ENCODE data around the gene SMIM35.

The SMIM35 gene

DNA sequence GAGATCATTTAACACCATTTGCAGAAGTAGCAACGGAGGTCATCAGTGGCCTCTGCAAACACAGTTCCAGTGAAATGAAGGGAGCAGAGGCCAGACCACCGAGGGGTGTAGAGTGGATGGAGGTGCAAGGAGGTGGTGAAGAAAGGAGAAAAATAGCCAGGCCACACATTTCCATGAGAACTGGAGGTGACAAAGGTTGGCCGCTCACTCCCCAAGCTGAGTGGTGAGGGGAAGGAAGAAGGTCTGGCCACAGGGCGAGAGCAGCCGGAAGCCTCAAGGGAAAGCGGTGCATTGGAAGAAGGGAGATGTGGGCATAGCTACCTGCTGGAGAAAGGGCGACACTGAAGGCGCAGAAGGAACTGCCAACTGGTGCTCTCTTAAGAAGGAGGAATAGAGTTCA, 30.0 kb downstream of the SMIM35 start:
- DNase-seq, result no peak

DNA sequence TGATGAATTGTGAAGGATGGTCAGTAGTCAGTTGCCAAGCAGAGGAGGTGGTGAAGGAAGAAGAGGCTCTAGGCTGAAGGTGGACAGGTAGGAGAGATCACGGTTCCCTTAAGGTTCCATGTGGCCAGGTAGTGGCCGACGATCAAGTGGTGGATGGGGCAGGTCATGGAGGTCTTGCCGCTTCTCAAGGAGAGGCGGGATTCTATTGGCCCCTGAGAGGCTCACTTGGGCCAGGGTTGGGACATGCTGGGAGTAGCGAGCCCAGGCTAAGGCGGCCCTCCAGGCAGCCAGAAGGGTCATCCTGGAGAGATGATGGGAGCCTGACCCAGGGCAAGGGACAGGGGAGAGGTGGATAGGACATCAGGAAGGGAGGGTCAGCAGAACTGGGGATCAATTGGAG, 30.8 kb downstream of the SMIM35 start:
- no peak for DNase-seq

DNA sequence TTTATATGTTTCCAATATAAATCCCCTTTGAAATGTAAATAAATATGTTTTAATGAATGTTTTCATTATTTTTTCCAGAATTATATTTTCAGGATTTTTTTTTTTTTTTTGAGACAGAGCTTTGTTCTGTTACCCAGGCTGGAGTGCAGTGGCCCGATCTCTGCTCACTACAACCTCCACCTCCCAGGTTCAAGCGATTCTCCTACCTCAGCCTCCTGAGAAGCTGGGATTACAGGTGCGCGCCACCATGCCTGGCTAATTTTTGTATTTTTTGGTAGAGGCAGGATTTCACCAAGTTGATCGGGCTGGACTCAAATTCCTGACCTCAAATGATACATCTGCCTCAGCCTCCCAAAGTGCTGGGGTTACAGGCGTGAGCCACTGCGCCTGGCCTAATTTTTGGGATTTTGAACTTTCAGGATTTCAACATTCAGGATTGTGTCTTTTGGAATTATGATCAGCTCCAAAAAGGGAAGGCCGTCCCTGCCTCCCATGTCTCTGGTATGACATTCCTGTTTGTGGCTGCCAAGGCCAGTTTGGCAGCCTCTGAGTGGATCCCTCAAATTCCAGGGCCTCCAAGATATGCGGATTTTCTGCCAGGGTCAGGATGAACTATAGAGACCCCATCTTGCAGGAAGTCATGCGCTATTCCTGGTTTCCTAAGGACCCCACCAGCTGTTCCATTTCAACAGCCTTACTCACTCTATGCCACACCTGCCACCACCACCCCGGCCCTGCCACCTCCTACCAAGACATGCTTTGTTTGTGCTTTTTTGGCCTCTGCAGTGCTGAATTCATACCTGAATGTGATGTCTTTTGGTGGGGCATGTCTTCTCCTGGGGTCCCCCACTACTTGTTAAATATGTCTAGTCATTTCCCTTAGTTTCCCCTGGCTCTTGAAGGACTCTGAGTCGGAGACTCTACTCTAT, 31.8 kb downstream of the SMIM35 start:
- no peak for DNase-seq

- DNase-seq, result no peak
These were observed 34.1 kb downstream of the SMIM35 start for GRCh38 chr11:118052581-118053206.

DNA sequence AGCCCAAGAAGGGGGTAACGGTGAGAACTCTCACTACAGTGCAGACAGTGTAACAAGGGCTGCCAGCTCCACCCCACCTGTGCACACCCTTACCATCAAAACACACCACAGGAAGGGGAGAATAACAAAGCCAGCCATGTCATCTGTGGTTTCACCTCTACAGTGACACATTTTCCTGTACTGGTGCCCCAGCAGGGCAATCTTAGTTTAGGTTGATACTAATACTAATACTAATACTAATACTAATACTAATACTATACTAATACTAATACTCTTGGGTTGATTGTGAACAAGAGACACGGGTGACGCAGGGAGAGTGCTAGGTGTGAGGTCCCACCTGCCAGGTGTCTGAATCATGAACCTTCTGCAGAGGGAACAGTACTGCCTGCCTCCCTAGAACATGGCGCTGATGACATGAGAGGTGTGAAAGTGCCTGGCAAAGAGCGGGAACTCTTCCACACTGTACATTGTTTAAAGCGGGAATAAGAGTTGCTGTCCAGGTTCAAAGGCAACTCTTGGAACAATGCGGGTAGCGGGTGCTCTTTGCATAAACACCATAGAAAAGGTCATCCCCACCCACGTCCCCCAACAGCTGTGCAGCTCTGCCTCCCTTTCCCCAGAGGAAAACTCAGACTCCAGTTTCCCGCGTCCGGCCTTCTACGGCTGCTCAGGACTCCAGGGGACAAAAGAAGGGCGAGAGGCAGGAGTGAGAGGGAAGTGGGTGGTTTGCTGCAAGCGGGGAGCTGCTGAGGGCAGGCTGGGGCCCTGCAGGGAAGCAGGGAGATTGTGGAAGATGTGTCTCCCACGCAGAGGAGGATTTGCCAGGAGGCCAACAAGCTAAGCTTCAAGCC, 34.9 kb downstream of the SMIM35 start:
- no peak for DNase-seq

GRCh38 chr11:118051136-118051610, 35.6 kb downstream of the SMIM35 start:
- DNase-seq, result no peak

DNA sequence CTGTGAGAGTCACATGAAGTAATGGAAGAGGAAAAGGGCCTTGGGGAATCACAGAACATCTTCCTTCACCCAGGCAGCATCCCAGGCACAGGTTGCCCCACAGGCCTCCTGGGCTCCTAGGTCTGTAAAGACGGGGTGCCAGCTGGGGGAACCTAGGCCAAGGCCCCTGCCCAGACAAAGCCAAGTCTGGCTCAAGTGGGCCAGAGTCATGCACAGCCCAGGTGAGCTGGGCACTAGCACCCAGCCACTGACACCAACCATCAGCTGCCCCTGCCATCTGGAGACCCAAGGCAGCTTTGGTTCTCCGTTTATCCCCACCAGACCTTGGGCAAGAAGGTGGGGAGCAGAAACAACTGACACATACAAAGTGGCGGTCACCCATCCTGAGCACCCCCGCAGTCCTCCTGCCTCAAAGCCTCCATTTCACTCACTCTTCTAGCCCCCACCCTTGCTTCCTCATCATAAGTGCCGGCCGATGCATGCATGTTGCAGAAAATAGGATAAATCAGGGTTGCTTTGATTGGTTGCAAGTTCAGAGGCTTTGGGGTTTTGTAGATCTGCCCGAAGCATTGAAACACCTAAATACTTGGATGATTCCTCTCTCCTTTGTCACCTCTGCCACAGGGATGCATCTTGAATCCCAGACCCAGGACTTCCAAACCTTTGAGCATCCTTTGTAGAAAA, 36.4 kb downstream of the SMIM35 start:
- no peak for DNase-seq

GRCh38 chr11:118049771-118050170, 37.0 kb downstream of the SMIM35 start:
- DNase-seq, result no peak

DNA sequence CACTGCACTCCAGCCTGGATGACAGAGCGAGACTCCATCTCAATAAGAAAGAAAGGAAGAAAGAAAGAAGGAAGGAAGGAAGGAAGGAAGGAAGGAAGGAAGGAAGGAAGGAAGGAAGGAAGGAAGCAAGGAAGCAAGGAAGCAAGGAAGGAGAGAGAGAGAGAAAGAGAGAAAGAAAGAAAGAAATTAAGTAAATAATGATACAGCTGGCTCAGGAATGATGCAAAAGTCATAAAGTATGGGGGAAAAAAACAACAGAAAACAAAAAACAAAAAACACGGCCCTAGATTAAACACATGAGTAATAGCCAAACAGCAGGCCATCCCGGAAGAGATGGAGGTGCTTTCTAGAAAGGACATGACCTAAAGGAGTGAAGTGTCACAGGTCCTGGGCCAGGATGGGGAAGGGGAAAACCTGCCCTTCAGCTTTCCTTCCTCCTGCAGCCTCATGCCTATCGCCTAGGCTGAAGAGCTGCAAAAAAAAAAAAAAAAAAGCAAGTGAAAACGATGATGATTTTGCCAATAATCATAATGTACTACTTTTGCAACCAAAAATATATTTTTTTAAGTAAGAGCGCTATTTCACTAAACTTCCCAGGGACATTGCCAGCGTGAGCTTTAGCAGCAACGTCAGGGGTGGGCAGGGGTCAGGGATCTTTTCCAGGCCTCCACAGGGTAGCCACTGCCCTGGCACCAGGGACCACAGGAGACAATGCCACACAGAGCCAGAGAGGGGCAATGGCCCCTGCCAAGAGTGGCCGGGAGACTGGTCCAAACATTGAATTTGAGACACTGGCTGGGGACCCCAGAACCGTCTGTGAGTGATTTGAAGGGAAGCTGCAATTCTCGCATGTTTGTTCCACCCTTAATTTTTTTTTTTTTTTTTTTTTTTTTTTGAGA, 38.0 kb downstream of the SMIM35 start:
- DNase-seq, result no peak

- no peak for DNase-seq
These were observed 39.0 kb downstream of the SMIM35 start for GRCh38 chr11:118047749-118048148.

DNA sequence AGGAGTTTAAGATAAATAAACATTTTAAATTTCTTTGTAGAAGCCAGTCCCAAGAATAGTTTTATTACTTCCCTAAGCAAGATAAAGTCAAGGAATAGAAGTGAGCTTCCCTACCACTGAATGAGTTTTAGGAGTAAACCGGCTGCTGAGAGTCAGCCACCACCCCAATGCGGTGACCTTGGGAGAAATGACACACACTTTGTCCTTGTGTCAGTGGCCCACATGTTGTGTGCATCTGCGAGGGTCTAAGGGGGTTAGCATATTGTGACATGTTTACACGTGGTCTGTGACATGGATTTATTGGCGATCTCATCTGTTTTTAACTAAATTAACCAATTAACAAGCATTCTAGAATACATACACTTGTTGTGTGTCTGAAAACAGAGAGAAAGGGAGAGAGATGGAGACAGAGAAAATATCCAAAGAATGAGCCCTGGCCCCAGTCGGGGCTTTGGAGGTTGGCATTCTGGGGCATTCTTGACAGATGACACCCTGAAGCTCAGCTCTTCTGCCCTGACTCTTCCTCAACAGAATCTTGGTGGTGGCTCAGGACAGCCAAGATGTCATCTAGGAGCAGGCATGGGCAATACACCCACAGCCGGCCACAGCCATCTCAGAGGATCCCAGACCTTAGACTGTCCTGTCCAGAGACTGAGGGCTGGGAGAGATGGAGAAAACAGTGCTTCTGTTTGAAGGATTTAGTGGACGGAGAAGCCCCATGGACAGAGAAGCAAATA, 39.6 kb downstream of the SMIM35 start:
- DNase-seq, result no peak

- DNase-seq, result peak; percentile 92
These were observed 40.5 kb downstream of the SMIM35 start for GRCh38 chr11:118046051-118046963.

GRCh38 chr11:118045191-118045590, 41.6 kb downstream of the SMIM35 start:
- peak; percentile 56 for DNase-seq

DNA sequence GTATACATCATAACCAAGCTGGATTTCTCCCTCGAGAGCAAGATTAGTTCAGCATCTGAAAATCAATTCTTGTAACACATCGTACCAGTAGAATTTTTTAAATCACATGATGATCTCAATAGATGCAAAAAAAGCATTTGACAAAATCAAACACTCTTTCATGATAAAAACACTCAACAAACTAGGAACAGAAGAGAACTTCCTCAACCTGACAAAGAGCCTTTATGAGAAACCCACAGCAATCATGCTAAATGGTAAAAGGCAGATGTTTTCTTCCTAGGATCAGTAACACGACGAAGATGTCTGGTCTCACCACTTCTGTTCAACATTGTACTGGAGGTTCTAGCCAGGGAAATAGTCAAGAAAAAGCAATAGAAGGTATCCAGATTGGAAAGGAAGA, 44.0 kb downstream of the SMIM35 start:
- DNase-seq, result no peak

DNA sequence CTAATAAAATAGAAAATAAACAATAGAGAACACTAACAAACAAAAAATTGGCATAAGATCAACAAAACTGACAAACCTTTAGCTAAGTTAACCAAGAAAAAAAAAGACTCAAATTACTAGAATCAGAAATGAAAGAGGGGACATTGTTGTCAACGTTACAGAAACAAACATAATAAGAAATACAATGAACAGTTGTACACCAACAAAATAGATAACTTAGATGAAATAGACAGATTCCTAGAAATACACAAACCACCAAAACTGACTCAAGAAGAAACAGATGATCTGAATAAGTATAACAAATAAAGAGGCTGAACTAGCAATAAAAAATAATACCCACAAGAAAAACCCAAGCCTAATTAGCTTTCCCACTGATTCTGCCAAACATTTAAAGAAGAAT, 44.6 kb downstream of the SMIM35 start:
- no peak for DNase-seq

GRCh38 chr11:118033443-118033842, 53.3 kb downstream of the SMIM35 start:
- no peak for DNase-seq

DNA sequence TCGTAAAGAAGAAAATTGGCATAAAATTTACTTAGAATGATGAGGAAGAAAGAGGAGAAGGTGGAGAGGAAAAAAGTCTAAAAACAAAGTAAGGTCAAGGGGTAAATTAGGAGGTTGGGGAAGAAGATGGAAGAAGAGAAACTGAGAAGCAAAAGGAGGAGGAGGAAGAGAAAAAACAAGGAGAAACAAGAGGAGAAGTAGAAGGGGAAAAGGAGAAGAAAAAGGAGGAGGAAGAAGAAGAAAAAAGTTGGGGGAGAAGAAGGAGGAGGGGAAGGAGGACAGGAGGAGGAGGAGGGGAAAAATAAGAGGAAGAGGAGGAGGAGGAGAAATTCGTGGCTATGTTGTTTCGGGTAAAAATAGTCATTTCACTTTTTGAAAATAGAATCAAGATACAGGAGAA, 58.1 kb downstream of the SMIM35 start:
- no peak for DNase-seq

DNA sequence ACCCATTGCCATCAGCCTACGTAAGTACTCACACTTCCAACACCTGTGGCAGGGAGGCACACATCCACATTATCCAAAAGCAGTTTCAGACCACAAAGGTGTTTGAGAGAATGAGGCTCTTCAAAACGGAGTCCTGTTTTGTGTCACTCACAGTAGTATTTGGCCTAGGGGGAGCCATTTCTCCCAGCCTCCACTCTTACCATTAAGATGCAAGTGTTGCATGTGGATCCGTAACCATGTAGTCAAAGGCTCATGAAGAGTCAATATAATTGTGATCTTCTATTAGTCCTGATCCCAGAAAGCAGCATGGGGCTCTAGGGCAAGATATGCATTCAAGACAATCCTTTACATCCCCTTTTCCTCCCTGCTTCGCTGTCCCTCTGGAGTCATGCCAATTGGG, 59.1 kb downstream of the SMIM35 start:
- no peak for DNase-seq

DNA sequence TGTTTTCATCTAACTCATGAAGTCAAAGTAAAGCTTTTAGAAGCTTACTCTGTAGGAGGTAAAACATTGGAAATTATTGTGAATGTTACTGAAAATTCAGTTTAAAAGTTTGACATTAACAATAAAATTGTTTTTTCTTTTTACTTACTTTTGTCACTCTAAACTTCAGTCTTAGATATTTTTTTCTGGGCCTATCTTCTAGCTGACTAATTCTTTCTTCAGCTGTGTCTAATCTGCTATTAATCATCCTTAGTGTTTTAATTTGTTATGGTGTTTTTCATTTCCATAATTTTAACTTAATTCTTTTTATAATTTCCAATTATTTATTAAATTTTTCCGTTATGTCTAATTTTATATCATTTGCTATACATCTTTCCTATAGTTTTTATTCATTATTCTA, 65.6 kb downstream of the SMIM35 start:
- DNase-seq, result no peak

DNA sequence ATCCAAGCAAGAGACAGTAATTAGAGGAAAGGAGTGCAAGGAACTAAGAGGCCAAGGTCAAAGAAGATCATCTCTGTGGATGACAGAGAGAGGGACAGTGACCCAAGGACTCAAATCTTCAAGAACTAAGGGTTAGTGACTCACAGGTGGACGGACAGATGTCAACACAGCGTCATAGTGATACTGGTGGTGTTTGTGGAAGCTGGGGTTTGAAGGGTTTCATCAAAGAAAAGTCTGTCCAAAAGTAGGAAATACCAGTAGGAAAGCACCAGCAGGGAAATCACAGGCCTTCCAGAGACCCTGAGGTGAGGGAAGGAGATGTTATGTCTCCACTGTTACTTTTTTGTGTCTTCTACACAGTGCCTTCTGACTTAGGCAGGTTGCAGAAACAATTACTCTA, 68.4 kb downstream of the SMIM35 start:
- no peak for DNase-seq

Data from DMS79 (cell line).